ENCODE results near the gene F13A1.

GRCh38 chr6:6199678-6200077 is 120.8 kb downstream of the F13A1 start:
- TF ChIP-seq, protein P1, sequence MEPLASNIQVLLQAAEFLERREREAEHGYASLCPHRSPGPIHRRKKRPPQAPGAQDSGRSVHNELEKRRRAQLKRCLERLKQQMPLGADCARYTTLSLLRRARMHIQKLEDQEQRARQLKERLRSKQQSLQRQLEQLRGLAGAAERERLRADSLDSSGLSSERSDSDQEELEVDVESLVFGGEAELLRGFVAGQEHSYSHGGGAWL (CRISPR knock-in tag; IDR thresholded peaks at IDR 0.05) = no peak
- TF ChIP-seq ZNF709 (CRISPR knock-in tag; IDR thresholded peaks at IDR 0.05) (no peak), ZNF713 (CRISPR knock-in tag; IDR thresholded peaks at IDR 0.05) (no peak), GLI4 (CRISPR knock-in tag; IDR thresholded peaks at IDR 0.05; ENCODE audit: borderline replicate concordance) (no peak), ZNF24 (IDR thresholded peaks at IDR 0.05) (no peak), FOXM1 (CRISPR knock-in tag; IDR thresholded peaks at IDR 0.05) (no peak)

Measured in HepG2 (cell line).